GM12801 (cell line): ENCODE results near the gene ACADM.

Experiments
- TF ChIP-seq, protein P1 (sequence below): IDR thresholded peaks from one replicate; pipeline ENCODE4 v1.5.1; 2011; ENCODE audit warnings: control low read depth; ENCODE audit not compliant: insufficient read length; ENCODE audit errors: extremely low read depth

ACADM gene

GRCh38 chr1:75711846-75712245 is 12.7 kb upstream of the ACADM start:
- TF ChIP-seq, protein P1, sequence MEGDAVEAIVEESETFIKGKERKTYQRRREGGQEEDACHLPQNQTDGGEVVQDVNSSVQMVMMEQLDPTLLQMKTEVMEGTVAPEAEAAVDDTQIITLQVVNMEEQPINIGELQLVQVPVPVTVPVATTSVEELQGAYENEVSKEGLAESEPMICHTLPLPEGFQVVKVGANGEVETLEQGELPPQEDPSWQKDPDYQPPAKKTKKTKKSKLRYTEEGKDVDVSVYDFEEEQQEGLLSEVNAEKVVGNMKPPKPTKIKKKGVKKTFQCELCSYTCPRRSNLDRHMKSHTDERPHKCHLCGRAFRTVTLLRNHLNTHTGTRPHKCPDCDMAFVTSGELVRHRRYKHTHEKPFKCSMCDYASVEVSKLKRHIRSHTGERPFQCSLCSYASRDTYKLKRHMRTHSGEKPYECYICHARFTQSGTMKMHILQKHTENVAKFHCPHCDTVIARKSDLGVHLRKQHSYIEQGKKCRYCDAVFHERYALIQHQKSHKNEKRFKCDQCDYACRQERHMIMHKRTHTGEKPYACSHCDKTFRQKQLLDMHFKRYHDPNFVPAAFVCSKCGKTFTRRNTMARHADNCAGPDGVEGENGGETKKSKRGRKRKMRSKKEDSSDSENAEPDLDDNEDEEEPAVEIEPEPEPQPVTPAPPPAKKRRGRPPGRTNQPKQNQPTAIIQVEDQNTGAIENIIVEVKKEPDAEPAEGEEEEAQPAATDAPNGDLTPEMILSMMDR: no peak

GRCh38 chr1:75712306-75712705 is 12.2 kb upstream of the ACADM start:
- TF ChIP-seq, protein P1: no peak

DNA sequence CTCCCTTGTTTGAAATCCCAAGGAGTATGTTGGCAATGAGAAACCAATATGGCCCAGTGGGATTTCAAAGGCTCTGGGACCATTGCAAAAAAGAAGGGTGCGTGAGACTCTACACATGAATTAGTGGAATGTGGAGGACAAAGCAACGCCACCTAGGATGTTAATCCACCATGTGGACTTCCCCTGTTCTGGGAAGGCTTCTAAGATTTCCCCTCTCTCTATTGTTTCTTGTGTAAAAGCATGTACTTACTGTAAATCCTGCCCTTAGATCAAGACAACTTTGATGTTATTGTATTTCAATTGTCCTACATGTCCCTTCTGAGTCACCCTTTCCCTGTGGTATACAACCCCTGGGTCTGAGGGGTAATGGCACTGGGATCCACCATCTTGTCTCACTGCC is 4.7 kb upstream of the ACADM start:
- TF ChIP-seq, protein P1: no peak

- TF ChIP-seq, protein P1: no peak
Observed at GRCh38 chr1:75720325-75720724, 4.2 kb upstream of the ACADM start.

DNA sequence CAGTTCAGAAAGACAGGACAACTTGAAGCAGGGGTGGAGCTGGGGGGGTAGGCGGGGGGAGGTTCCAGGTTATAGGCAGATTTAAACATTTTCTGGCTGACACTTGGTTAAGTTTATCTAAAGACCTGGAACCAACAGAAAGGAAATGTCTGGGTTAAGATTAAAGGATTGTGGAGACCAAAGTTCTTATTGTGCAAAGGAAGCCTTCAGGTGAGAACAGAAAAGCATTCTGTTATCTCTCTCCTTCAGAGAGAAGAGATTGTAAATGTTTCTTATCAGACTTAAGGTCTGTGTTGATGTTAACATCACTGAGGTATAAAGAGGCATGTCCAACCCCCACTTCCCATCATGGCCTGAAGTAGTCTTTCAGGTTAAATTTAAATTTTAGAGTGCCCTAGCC is 3.7 kb upstream of the ACADM start:
- TF ChIP-seq, protein P1: no peak

GRCh38 chr1:75722966-75723365 is 1.5 kb upstream of the ACADM start:
- TF ChIP-seq, protein P1: no peak

GRCh38 chr1:75723989-75724471 is 479 bp upstream of the ACADM start:
- TF ChIP-seq, protein P1: no peak

- TF ChIP-seq, protein P1: no peak
Observed at GRCh38 chr1:75725266-75725665, 757 bp downstream of the ACADM start.
